ENCODE data around the gene DCTN5. TPM values are rescaled to one million over a fixed set of nuclear protein-coding genes. Genes with fewer than 3 reads are reported as not detected.

The DCTN5 gene
- total and polyA plus RNA-seq, 2 of the 13 experiments (the other 11 are each of a cell fraction or from before 2014, with no cell fraction given), result 105 to 207 TPM

GRCh38 chr16:23595246-23595950 is 45.9 kb upstream of the DCTN5 start (continued):
- TF ChIP-seq, protein P1, sequence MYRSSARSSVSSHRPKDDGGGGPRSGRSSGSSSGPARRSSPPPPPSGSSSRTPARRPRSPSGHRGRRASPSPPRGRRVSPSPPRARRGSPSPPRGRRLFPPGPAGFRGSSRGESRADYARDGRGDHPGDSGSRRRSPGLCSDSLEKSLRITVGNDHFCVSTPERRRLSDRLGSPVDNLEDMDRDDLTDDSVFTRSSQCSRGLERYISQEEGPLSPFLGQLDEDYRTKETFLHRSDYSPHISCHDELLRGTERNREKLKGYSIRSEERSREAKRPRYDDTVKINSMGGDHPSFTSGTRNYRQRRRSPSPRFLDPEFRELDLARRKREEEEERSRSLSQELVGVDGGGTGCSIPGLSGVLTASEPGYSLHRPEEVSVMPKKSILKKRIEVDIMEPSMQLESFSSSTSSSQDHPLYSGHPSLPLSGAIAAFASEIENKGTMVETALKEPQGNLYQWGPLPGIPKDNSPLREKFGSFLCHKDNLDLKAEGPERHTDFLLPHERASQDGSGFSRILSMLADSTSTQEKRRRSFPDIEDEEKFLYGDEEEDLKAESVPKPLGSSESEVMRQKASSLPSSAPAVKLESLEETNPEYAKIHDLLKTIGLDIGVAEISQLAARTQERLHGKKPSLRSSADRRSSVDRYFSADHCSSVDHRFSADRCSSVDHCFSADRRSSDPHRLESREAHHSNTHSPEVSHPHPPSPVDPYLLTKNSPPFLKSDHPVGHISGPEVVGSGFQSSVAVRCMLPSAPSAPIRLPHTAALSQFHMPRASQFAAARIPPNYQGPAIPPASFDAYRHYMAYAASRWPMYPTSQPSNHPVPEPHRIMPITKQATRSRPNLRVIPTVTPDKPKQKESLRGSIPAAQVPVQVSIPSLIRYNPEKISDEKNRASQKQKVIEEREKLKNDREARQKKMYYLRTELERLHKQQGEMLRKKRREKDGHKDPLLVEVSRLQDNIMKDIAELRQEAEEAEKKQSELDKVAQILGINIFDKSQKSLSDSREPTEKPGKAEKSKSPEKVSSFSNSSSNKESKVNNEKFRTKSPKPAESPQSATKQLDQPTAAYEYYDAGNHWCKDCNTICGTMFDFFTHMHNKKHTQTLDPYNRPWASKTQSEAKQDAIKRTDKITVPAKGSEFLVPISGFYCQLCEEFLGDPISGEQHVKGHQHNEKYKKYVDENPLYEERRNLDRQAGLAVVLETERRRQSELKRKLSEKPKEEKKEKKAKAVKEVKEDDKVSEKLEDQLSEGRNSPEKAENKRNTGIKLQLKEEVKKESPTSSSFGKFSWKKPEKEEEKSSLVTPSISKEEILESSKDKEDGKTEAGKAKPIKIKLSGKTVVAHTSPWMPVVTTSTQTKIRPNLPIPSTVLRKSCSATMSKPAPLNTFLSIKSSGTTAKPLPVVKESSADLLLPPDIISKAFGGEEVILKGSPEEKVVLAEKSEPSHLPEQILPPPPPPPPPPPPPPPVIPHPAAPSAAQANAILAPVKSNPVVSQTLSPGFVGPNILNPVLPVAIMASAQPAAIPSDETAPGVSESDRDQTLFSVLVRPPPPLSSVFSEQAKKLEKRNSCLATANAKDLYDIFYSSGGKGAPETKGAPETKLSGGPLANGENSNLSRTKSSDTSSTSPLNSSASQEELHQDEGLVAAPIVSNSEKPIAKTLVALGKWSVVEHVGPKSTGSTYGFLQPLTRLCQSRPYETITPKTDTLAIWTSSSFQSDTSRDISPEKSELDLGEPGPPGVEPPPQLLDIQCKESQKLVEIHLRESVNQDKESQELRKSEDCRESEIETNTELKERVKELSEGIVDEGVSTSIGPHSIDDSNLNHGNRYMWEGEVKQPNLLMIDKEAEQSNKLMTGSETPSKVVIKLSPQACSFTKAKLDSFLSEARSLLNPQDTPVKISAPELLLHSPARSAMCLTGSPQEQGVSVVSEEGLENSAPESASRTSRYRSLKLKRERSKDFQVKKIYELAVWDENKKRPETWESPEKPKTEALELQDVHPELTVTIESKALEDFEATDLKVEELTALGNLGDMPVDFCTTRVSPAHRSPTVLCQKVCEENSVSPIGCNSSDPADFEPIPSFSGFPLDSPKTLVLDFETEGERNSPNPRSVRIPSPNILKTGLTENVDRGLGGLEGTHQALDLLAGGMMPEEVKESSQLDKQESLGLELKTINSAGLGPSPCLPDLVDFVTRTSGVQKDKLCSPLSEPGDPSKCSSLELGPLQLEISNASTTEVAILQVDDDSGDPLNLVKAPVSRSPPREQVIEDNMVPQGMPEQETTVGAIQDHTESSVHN (CRISPR knock-in tag; IDR thresholded peaks at IDR 0.05), result no peak
- TF ChIP-seq SOX6 (IDR thresholded peaks at IDR 0.05), result no peak
- no peak for TF ChIP-seq SOX6 (CRISPR knock-in tag; IDR thresholded peaks at IDR 0.05)
- TF ChIP-seq SOX13 (IDR thresholded peaks at IDR 0.05), result no peak
- no peak for TF ChIP-seq SOX13 (CRISPR knock-in tag; conservative IDR thresholded peaks at IDR 0.05 in 1 of 2, IDR thresholded peaks at IDR 0.05 in 1 of 2)
- TF ChIP-seq NKX3-1 (CRISPR knock-in tag; IDR thresholded peaks at IDR 0.05), result 0 out of 2 replicates have a peak, but pooled peaks have one; percentile 6
- no peak for TF ChIP-seq MXD4 (CRISPR knock-in tag; IDR thresholded peaks at IDR 0.05)
- TF ChIP-seq ZHX1 (CRISPR knock-in tag; IDR thresholded peaks at IDR 0.05; ENCODE audit: low read depth), result no peak
- TF ChIP-seq HOXA7 (CRISPR knock-in tag; IDR thresholded peaks at IDR 0.05), result no peak
- TF ChIP-seq KMT2A (CRISPR knock-in tag; IDR thresholded peaks at IDR 0.05), result no peak
- TF ChIP-seq ZNF619 (CRISPR knock-in tag; IDR thresholded peaks at IDR 0.05), result no peak
- TF ChIP-seq ZNF839 (CRISPR knock-in tag; IDR thresholded peaks at IDR 0.05; ENCODE audit: borderline replicate concordance), result no peak
- TF ChIP-seq, protein P2, sequence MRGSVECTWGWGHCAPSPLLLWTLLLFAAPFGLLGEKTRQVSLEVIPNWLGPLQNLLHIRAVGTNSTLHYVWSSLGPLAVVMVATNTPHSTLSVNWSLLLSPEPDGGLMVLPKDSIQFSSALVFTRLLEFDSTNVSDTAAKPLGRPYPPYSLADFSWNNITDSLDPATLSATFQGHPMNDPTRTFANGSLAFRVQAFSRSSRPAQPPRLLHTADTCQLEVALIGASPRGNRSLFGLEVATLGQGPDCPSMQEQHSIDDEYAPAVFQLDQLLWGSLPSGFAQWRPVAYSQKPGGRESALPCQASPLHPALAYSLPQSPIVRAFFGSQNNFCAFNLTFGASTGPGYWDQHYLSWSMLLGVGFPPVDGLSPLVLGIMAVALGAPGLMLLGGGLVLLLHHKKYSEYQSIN (CRISPR knock-in tag; IDR thresholded peaks at IDR 0.05; ENCODE audit: borderline replicate concordance), result no peak
- no peak for TF ChIP-seq ZNF879 (CRISPR knock-in tag; IDR thresholded peaks at IDR 0.05)
- no peak for TF ChIP-seq MTERF4 (CRISPR knock-in tag; IDR thresholded peaks at IDR 0.05)
- TF ChIP-seq CENPBD1 (CRISPR knock-in tag; IDR thresholded peaks at IDR 0.05; ENCODE audit: borderline replicate concordance, low read depth), result no peak
